Upper lobe of left lung (tissue), 4 donors: Measurements from ENCODE around the gene ULK1.

Experiments
- CTCF ChIP-seq, 6 experiments: fragments of 450-650 bp in 4 of 6; fragments of 200-600 bp in 2 of 6; sonication (generic) in 2 of 6; IDR thresholded peaks; one replicate each; pipeline ENCODE4 v1.5.1; 2016 to 2019; ENCODE audit warnings: antibody characterized with exemption in 6 of 6
- EP300 ChIP-seq, 4 donors: sonication (generic); formaldehyde crosslinking; IDR thresholded peaks; one replicate each; pipeline ENCODE4 v1.5.1; 2017; ENCODE audit warnings: antibody characterized with exemption in 4 of 4, control low read depth in 2 of 4
- POLR2A ChIP-seq, 4 donors: fragments of 450-650 bp; IDR thresholded peaks; one replicate each; pipeline ENCODE4 v1.5.1; 2016 to 2017; ENCODE audit warnings: antibody characterized with exemption in 4 of 4, mild to moderate bottlenecking in 2 of 4

GRCh38 chr12:131939007-131939406 is 44.6 kb downstream of the ULK1 start:
- no peak for TF ChIP-seq CTCF (IDR thresholded peaks at IDR 0.05)
- TF ChIP-seq POLR2A (IDR thresholded peaks at IDR 0.05): no peak
- TF ChIP-seq EP300 (IDR thresholded peaks at IDR 0.05): no peak
